Fibroblast of lung (primary cell): ENCODE data around the gene SYTL3. TPM values are rescaled to one million over a fixed set of nuclear protein-coding genes. Genes with fewer than 3 reads are reported as not detected.

Experiments
- DNase-seq, 2 donors: peaks; one replicate each; pipeline versions ENCODE4 v3.0.0 to v3.0.0-alpha.2; 2010; ENCODE audit warnings: low read depth in 2 of 2
- H2AFZ ChIP-seq: 2 replicates; pipeline ENCODE4 v1.5.1; 2012; ENCODE audit warnings: low read length, control low read depth, inconsistent platforms
- H3K27ac ChIP-seq: 2 replicates; pipeline ENCODE4 v1.5.1; 2011; ENCODE audit warnings: low read length, control low read depth; ENCODE audit not compliant: insufficient read depth
- H3K27me3 ChIP-seq: 2 replicates; pipeline ENCODE4 v1.5.1; 2011; ENCODE audit warnings: mild to moderate bottlenecking, low read length; ENCODE audit not compliant: control insufficient read depth, insufficient read depth
- H3K36me3 ChIP-seq: 2 replicates; pipeline ENCODE4 v1.5.1; 2011; ENCODE audit warnings: low read length; ENCODE audit not compliant: control insufficient read depth, insufficient read depth
- H3K4me1 ChIP-seq: 2 replicates; pipeline ENCODE4 v1.5.1; 2011; ENCODE audit warnings: low read length; ENCODE audit not compliant: control insufficient read depth, insufficient read depth; ENCODE audit errors: extremely low read depth
- H3K4me2 ChIP-seq: 2 replicates; pipeline ENCODE4 v1.5.1; 2011; ENCODE audit warnings: low read length, control low read depth; ENCODE audit not compliant: insufficient read depth; ENCODE audit errors: extremely low read depth
- H3K4me3 ChIP-seq, 4 experiments: fragments of 200-600 bp in 1 of 4; sonication (generic) in 1 of 4; replicated peaks in 1 of 4; 2 replicates each; pipeline ENCODE4 v1.5.1; 2011 to 2016; ENCODE audit warnings: low read length in 4 of 4, low read depth in 3 of 4, mild to moderate bottlenecking in 3 of 4, control low read depth in 2 of 4, inconsistent platforms in 1 of 4, mixed read lengths in 1 of 4; ENCODE audit not compliant: insufficient read depth in 1 of 4; ENCODE audit errors: control extremely low read depth in 1 of 4
- H3K79me2 ChIP-seq: 2 replicates; pipeline ENCODE4 v1.5.1; 2012; ENCODE audit warnings: mild to moderate bottlenecking, low read length, inconsistent platforms; ENCODE audit not compliant: control insufficient read depth, insufficient read depth
- H3K9ac ChIP-seq: 2 replicates; pipeline ENCODE4 v1.5.1; 2011; ENCODE audit warnings: mild to moderate bottlenecking, low read length, control low read depth; ENCODE audit not compliant: insufficient read depth
- H3K9me3 ChIP-seq: 2 replicates; pipeline ENCODE4 v1.5.1; 2012; ENCODE audit warnings: low read depth, low read length; ENCODE audit not compliant: control insufficient read depth, insufficient read depth
- H4K20me1 ChIP-seq: 2 replicates; pipeline ENCODE4 v1.5.1; 2011; ENCODE audit warnings: low read length; ENCODE audit not compliant: control insufficient read depth, insufficient read depth; ENCODE audit errors: extremely low read depth
- EZH2 ChIP-seq: IDR thresholded peaks from 2 replicates; pipeline ENCODE4 v1.5.1; 2012; ENCODE audit warnings: low read length, control low read depth, mild to moderate bottlenecking; ENCODE audit errors: missing control alignments
- polyA plus RNA-seq, 2 donors: library from polyadenylated mRNA; depleted of rRNA in 1 of 2; stranded (reverse) in 1 of 2; unstranded in 1 of 2; fragments of >200 nt; gene quantifications; 2 replicates each; pipeline ENCODE4 v1.2.1, GENCODE V29; 2011 to 2012; ENCODE audit warnings: missing spikeins in 1 of 2
- total RNA-seq: library from RNA; depleted of rRNA; stranded (reverse); fragments of >200 nt; gene quantifications from 2 replicates; pipeline ENCODE4 v1.2.1, GENCODE V29; 2014
- TF ChIP-seq, protein P1 (sequence below), 2 donors: IDR thresholded peaks in 1 of 2; conservative IDR thresholded peaks in 1 of 2; 1 replicate in 1 of 2; 2 replicates in 1 of 2; pipeline ENCODE4 v1.5.1; 2011 to 2012; ENCODE audit warnings: low read length in 2 of 2, control low read depth in 1 of 2, inconsistent platforms in 1 of 2, low read depth in 1 of 2, mild to moderate bottlenecking in 1 of 2

SYTL3 gene
- total and polyA plus RNA-seq, 2 donors (not counting 1 experiment from before 2014, with no cell fraction given) = 0.76 to 4.6 TPM

- no peak overlapping the region for H3K9ac ChIP-seq
Measured at GRCh38 chr6:158769771-158770432, 120.0 kb downstream of the SYTL3 start.

GRCh38 chr6:158770533-158771330 is 120.9 kb downstream of the SYTL3 start:
- H3K36me3 ChIP-seq = peaks cover 42% of the 10 kb centered on the region
- H3K27ac ChIP-seq = no peak overlapping the region
- H3K4me3 ChIP-seq = no peak overlapping the region
- H3K4me1 ChIP-seq = no peaks in the 10 kb centered on the region
- peak in 1 of 2 donors; percentile 38 for DNase-seq
- no peak for TF ChIP-seq EZH2
- TF ChIP-seq, protein P1, sequence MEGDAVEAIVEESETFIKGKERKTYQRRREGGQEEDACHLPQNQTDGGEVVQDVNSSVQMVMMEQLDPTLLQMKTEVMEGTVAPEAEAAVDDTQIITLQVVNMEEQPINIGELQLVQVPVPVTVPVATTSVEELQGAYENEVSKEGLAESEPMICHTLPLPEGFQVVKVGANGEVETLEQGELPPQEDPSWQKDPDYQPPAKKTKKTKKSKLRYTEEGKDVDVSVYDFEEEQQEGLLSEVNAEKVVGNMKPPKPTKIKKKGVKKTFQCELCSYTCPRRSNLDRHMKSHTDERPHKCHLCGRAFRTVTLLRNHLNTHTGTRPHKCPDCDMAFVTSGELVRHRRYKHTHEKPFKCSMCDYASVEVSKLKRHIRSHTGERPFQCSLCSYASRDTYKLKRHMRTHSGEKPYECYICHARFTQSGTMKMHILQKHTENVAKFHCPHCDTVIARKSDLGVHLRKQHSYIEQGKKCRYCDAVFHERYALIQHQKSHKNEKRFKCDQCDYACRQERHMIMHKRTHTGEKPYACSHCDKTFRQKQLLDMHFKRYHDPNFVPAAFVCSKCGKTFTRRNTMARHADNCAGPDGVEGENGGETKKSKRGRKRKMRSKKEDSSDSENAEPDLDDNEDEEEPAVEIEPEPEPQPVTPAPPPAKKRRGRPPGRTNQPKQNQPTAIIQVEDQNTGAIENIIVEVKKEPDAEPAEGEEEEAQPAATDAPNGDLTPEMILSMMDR (conservative IDR thresholded peaks at IDR 0.05 in 1 of 2, IDR thresholded peaks at IDR 0.05 in 1 of 2; ENCODE audit: low read depth in 1 of 2, low read length in 2 of 2) = no peak
- H3K27me3 ChIP-seq = no peaks in the 10 kb centered on the region
- H3K9me3 ChIP-seq = no peaks in the 10 kb centered on the region
- H3K4me2 ChIP-seq = no peak overlapping the region
- H3K9ac ChIP-seq = no peak overlapping the region
- H2AFZ ChIP-seq = no peak overlapping the region
- no peaks in the 10 kb centered on the region for H4K20me1 ChIP-seq
- no peaks in the 10 kb centered on the region for H3K79me2 ChIP-seq

More at GRCh38 chr6:158769771-158770432, 120.0 kb downstream of the SYTL3 start:
- Histone ChIP-seq H3K4me2 (no peak overlapping the region), H3K9me3 (no peaks in the 10 kb centered on the region), H3K79me2 (no peaks in the 10 kb centered on the region), H4K20me1 (no peaks in the 10 kb centered on the region), H3K36me3 (peaks cover 44% of the 10 kb centered on the region), H2AFZ (no peak overlapping the region), H3K27me3 (no peaks in the 10 kb centered on the region), H3K4me3 (no peak overlapping the region), H3K4me1 (no peaks in the 10 kb centered on the region), H3K27ac (no peak overlapping the region)
- peak in 1 of 2 donors; percentile 64 for DNase-seq
- no peak for TF ChIP-seq EZH2
- TF ChIP-seq, protein P1 (conservative IDR thresholded peaks at IDR 0.05 in 1 of 2, IDR thresholded peaks at IDR 0.05 in 1 of 2; ENCODE audit: low read depth in 1 of 2, low read length in 2 of 2) = no peak

- H3K79me2 ChIP-seq = no peaks in the 10 kb centered on the region
Measured at GRCh38 chr6:158771399-158772152, 121.7 kb downstream of the SYTL3 start.

More at GRCh38 chr6:158771399-158772152, 121.7 kb downstream of the SYTL3 start:
- DNase-seq = no peak
- Histone ChIP-seq H2AFZ (no peak overlapping the region), H3K4me2 (no peak overlapping the region), H3K27me3 (no peaks in the 10 kb centered on the region), H3K27ac (no peak overlapping the region), H4K20me1 (no peaks in the 10 kb centered on the region), H3K9ac (no peak overlapping the region), H3K36me3 (peaks cover 45% of the 10 kb centered on the region), H3K4me1 (no peaks in the 10 kb centered on the region), H3K4me3 (no peak overlapping the region), H3K9me3 (no peaks in the 10 kb centered on the region)
- no peak for TF ChIP-seq EZH2
- TF ChIP-seq, protein P1 (conservative IDR thresholded peaks at IDR 0.05 in 1 of 2, IDR thresholded peaks at IDR 0.05 in 1 of 2; ENCODE audit: low read depth in 1 of 2, low read length in 2 of 2) = no peak
